Liver (tissue), 9 donors: ENCODE data around the gene ZMYND19. TPM values are rescaled to one million over a fixed set of nuclear protein-coding genes. Genes with fewer than 3 reads are reported as not detected.
A peak's percentile ranks its signal among the peaks of the same experiment; 100 is the strongest.

Experiments used
- DNase-seq: peaks from one replicate; pipeline ENCODE4 v3.0.0-alpha.2; 2017; ENCODE audit warnings: low spot score
- H3K27ac ChIP-seq, 2 donors: one replicate each; pipeline ENCODE4 v1.7.0; 2013; ENCODE audit warnings: inconsistent platforms in 2 of 2, low read length in 2 of 2, control low read depth in 1 of 2, low read depth in 1 of 2, mild to moderate bottlenecking in 1 of 2
- H3K27me3 ChIP-seq, 4 donors: one replicate each; pipeline versions ENCODE4 v1.6.1 to v1.7.0; 2013; ENCODE audit warnings: low read length in 3 of 4, inconsistent platforms in 1 of 4, mild to moderate bottlenecking in 1 of 4, moderate library complexity in 1 of 4; ENCODE audit not compliant: control insufficient read depth in 4 of 4, insufficient read depth in 4 of 4
- H3K36me3 ChIP-seq, 4 donors: one replicate each; pipeline versions ENCODE4 v1.6.1 to v1.7.0; 2013; ENCODE audit warnings: low read length in 3 of 4, mild to moderate bottlenecking in 3 of 4, low read depth in 1 of 4, moderate library complexity in 1 of 4; ENCODE audit not compliant: control insufficient read depth in 4 of 4, insufficient read depth in 3 of 4
- H3K4me1 ChIP-seq, 4 donors: one replicate each; pipeline versions ENCODE4 v1.6.1 to v1.7.0; 2013; ENCODE audit warnings: low read length in 3 of 4, mild to moderate bottlenecking in 3 of 4, moderate library complexity in 1 of 4; ENCODE audit not compliant: control insufficient read depth in 4 of 4, insufficient read depth in 4 of 4
- H3K4me3 ChIP-seq, 3 donors: one replicate each; pipeline versions ENCODE4 v1.6.1 to v1.7.0; 2013; ENCODE audit warnings: low read length in 3 of 3, control low read depth in 1 of 3, low read depth in 1 of 3, mild to moderate bottlenecking in 1 of 3
- H3K9ac ChIP-seq, 2 donors: one replicate each; pipeline ENCODE4 v1.7.0; 2013; ENCODE audit warnings: low read length in 2 of 2, mild to moderate bottlenecking in 2 of 2, moderate library complexity in 2 of 2, control low read depth in 1 of 2, low read depth in 1 of 2
- H3K9me3 ChIP-seq, 4 donors: one replicate each; pipeline versions ENCODE4 v1.6.1 to v1.7.0; 2013; ENCODE audit warnings: low read length in 3 of 4; ENCODE audit not compliant: control insufficient read depth in 4 of 4
- EGR1 ChIP-seq, 2 donors: IDR thresholded peaks; 2 replicates each; pipeline ENCODE4 v1.6.1; 2016 to 2018; ENCODE audit warnings: antibody characterized with exemption in 2 of 2, low read depth in 2 of 2
- FOXA1 ChIP-seq: IDR thresholded peaks from 2 replicates; pipeline ENCODE4 v1.6.1; 2016; ENCODE audit warnings: antibody characterized with exemption
- GABPA ChIP-seq, 2 donors: IDR thresholded peaks in 1 of 2; conservative IDR thresholded peaks in 1 of 2; 2 replicates each; pipeline ENCODE4 v1.6.1; 2016; ENCODE audit warnings: antibody characterized with exemption in 2 of 2, mild to moderate bottlenecking in 1 of 2, moderate library complexity in 1 of 2
- HNF4A ChIP-seq, 2 donors: conservative IDR thresholded peaks; 2 replicates each; pipeline ENCODE4 v1.6.1; 2016; ENCODE audit warnings: antibody characterized with exemption in 2 of 2, mild to moderate bottlenecking in 2 of 2
- JUND ChIP-seq, 2 donors: IDR thresholded peaks; 2 replicates each; pipeline ENCODE4 v1.6.1; 2016; ENCODE audit warnings: antibody characterized with exemption in 2 of 2
- NR2F2 ChIP-seq: IDR thresholded peaks from 2 replicates; pipeline ENCODE4 v1.6.1; 2016; ENCODE audit warnings: antibody characterized with exemption
- RXRA ChIP-seq, 2 donors: IDR thresholded peaks; 2 replicates each; pipeline ENCODE4 v1.6.1; 2017 to 2018; ENCODE audit warnings: antibody characterized with exemption in 2 of 2, mild to moderate bottlenecking in 1 of 2
- SP1 ChIP-seq: IDR thresholded peaks from 2 replicates; pipeline ENCODE4 v1.6.1; 2018; ENCODE audit warnings: antibody characterized with exemption, mild to moderate bottlenecking
- TAF1 ChIP-seq: conservative IDR thresholded peaks from 2 replicates; pipeline ENCODE4 v1.6.1; 2016; ENCODE audit warnings: antibody characterized with exemption, mild to moderate bottlenecking
- YY1 ChIP-seq: IDR thresholded peaks from 2 replicates; pipeline ENCODE4 v1.6.1; 2016; ENCODE audit warnings: antibody characterized with exemption, mild to moderate bottlenecking
- WGBS: extraction: QIAGEN DNeasy Blood & Tissue Kit; methylation state at CpG from one replicate; pipeline ENCODE4 v1.1.7; 2013; 5-methylcytosine and 5-hydroxymethylcytosine counted together
- polyA plus RNA-seq, 2 donors: library from polyadenylated mRNA; stranded (reverse) in 1 of 2; unstranded in 1 of 2; fragments of 200-250 nt in 1 of 2; fragments of >200 nt in 1 of 2; fragmentation: Nextera tagmentation in 1 of 2; extraction: Ambion mirVana in 1 of 2; gene quantifications; one replicate each; pipeline versions ENCODE4 v1.2.1 to v1.2.3, GENCODE V29; 2013 to 2015
- total RNA-seq, 2 donors: library from RNA; depleted of rRNA; stranded (reverse); fragments of >200 nt; gene quantifications; one replicate each; pipeline ENCODE4 v1.2.3, GENCODE V29; 2014
- TF ChIP-seq, protein P1 (sequence below): IDR thresholded peaks from 2 replicates; pipeline ENCODE4 v1.6.1; 2016; ENCODE audit warnings: antibody characterized with exemption
- TF ChIP-seq, protein P2 (sequence below): IDR thresholded peaks from 2 replicates; pipeline ENCODE4 v1.6.1; 2016; ENCODE audit warnings: antibody characterized with exemption, mild to moderate bottlenecking
- TF ChIP-seq, protein P3 (sequence below): IDR thresholded peaks from 2 replicates; pipeline ENCODE4 v1.6.1; 2016; ENCODE audit warnings: antibody characterized with exemption
- TF ChIP-seq, protein P4 (sequence below): IDR thresholded peaks from 2 replicates; pipeline ENCODE4 v1.6.1; 2016; ENCODE audit warnings: antibody characterized with exemption
- TF ChIP-seq, protein P5 (sequence below): fragments of 150-350 bp; IDR thresholded peaks from 2 replicates; pipeline ENCODE4 v1.5.1; 2017; ENCODE audit warnings: improper control_type of control experiment, low read depth, low read length; ENCODE audit not compliant: missing input control
- donor health status: healthy.
- donor health status: healthy.
- donor health status: healthy.
- donor health status: healthy.
- donor health status: healthy.

The ZMYND19 gene
- total and polyA plus RNA-seq, 4 donors, result 2.4 to 7.1 (median 7.0) TPM

DNA sequence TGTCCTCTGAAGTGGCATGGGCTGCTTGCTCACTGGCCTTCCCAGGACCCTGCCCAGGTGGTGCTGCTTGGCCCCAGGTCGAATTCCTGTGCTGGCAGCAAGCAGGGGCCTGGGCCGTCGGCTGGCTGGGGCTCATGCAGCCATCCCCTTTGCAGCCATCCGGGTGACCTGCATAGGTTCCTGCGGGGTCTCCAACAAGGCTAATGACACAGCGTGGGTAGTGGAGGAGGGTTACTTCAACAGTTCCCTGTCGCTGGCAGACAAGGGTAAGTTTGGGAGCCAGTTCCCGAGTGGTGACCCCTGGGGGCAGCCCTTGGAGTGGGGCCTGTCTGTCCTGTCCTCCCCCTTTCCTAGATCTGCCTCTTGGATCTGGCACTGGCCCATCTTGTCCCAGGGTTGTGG lies 22.4 kb upstream of the ZMYND19 start:
- TF ChIP-seq NR2F2, result no peak
- TF ChIP-seq GABPA (IDR thresholded peaks at IDR 0.05 in 1 of 2, conservative IDR thresholded peaks at IDR 0.05 in 1 of 2), result no peak
- TF ChIP-seq TAF1, result no peak
- no peak overlapping the region for H3K4me3 ChIP-seq
- 78% methylated on average over 8 of the region's 8 CpGs for WGBS
- no peaks in the 10 kb centered on the region for H3K27me3 ChIP-seq
- H3K4me1 ChIP-seq, result peaks cover 9 to 49% (median 30%) of the 10 kb centered on the region in 4 donors
- H3K36me3 ChIP-seq, result peaks cover 0 to 14% (median 11%) of the 10 kb centered on the region in 4 donors
- H3K9me3 ChIP-seq, result no peaks in the 10 kb centered on the region
- H3K27ac ChIP-seq, result no peak overlapping the region
- no peak for DNase-seq
- H3K9ac ChIP-seq, result no peak overlapping the region

DNA sequence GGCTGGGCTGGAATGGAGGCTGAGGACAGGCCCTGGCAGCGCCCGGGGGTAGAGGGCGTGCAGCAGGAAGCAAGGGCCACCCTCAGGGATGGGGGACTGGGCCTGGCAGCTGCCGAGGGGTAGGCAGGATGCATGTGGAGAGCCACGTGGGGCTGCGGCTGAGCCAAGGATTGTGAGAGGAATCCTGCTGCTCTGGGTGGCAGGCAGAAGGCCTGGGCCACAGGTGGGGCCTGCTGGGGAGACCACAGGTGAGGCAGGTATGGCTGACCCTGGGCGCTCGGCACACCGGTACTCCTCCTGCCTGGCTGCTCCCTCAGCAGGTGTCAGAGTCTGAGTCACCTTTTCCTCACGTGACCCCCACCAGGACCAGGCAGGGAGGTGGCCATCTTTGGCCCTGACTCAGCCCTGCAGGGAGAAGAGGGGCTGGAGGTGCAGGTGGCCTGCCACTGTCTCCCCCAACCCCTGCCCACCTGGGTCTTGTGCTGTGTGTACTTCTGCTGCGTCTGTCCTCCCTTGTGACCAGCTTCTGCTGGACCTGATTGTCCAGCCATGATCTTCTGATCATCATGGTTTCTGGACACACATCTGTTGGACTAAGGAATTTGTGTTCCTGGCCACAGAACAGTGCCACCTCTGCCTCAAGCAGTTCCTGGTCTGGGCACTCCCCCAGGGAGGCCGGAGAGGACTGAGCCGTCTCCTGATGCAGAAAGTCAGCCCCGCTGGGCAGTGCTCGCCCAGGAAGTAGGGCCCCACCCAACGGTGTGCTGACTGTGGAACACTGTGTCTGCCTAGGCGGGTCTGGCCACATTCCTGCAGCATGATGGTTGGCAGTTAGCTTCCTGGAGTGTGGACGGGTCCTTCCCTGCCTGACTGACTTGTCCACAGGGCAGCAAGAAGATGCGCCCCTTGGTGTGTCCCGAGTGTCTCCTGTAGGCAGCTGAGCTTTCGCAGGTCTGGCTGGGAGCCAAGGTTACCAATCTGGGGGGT lies 21.6 kb upstream of the ZMYND19 start:
- Histone ChIP-seq H3K9ac (no peak overlapping the region), H3K4me3 (no peak overlapping the region), H3K27me3 (no peaks in the 10 kb centered on the region), H3K27ac (no peak overlapping the region), H3K36me3 (peaks cover 0 to 14% (median 11%) of the 10 kb centered on the region in 4 donors), H3K4me1 (peaks cover 5 to 51% (median 34%) of the 10 kb centered on the region in 4 donors), H3K9me3 (no peaks in the 10 kb centered on the region)
- TF ChIP-seq, protein P1, sequence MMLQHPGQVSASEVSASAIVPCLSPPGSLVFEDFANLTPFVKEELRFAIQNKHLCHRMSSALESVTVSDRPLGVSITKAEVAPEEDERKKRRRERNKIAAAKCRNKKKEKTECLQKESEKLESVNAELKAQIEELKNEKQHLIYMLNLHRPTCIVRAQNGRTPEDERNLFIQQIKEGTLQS, result no peak
- peak; percentile 34 for TF ChIP-seq SP1
- 65% methylated on average over 21 of the region's 21 CpGs for WGBS
- DNase-seq, result no peak

DNA sequence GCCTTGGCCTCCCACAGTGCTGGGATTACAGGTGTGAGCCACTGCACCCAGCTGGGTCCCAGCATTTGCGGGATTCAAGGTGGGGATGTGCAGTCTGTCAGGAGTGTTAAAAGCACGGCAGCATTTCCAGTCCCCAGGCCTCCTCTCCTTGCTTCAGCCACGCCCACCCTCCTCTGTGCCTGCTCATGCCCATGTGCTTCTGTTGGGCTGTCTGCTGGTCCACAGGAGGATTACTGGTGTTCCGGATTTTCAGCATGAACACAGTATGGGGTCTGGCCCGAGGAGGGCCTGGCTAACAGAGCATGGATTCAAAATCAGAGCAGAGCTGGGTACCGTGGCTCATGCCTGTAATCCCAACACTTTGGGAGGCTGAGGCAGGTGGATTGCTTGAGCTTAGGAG lies 20.6 kb upstream of the ZMYND19 start:
- Histone ChIP-seq H3K9me3 (no peaks in the 10 kb centered on the region), H3K27me3 (no peaks in the 10 kb centered on the region), H3K36me3 (peaks cover 0 to 14% (median 9%) of the 10 kb centered on the region in 4 donors), H3K4me1 (peaks cover 12 to 55% (median 38%) of the 10 kb centered on the region in 4 donors), H3K27ac (no peak overlapping the region), H3K4me3 (no peak overlapping the region), H3K9ac (no peak overlapping the region)
- WGBS, result 90% methylated on average over 6 of the region's 6 CpGs
- DNase-seq, result no peak
- TF ChIP-seq RXRA (IDR thresholded peaks at IDR 0.05) (no peak), HNF4A (conservative IDR thresholded peaks at IDR 0.05) (no peak), EGR1 (IDR thresholded peaks at IDR 0.05; ENCODE audit: low read depth in 2 of 2) (no peak), JUND (IDR thresholded peaks at IDR 0.05) (no peak), FOXA1 (no peak), YY1 (no peak), TAF1 (no peak), NR2F2 (no peak)
- TF ChIP-seq, protein P2, sequence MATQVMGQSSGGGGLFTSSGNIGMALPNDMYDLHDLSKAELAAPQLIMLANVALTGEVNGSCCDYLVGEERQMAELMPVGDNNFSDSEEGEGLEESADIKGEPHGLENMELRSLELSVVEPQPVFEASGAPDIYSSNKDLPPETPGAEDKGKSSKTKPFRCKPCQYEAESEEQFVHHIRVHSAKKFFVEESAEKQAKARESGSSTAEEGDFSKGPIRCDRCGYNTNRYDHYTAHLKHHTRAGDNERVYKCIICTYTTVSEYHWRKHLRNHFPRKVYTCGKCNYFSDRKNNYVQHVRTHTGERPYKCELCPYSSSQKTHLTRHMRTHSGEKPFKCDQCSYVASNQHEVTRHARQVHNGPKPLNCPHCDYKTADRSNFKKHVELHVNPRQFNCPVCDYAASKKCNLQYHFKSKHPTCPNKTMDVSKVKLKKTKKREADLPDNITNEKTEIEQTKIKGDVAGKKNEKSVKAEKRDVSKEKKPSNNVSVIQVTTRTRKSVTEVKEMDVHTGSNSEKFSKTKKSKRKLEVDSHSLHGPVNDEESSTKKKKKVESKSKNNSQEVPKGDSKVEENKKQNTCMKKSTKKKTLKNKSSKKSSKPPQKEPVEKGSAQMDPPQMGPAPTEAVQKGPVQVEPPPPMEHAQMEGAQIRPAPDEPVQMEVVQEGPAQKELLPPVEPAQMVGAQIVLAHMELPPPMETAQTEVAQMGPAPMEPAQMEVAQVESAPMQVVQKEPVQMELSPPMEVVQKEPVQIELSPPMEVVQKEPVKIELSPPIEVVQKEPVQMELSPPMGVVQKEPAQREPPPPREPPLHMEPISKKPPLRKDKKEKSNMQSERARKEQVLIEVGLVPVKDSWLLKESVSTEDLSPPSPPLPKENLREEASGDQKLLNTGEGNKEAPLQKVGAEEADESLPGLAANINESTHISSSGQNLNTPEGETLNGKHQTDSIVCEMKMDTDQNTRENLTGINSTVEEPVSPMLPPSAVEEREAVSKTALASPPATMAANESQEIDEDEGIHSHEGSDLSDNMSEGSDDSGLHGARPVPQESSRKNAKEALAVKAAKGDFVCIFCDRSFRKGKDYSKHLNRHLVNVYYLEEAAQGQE, result no peak
- TF ChIP-seq, protein P1, result no peak
- TF ChIP-seq, protein P3, sequence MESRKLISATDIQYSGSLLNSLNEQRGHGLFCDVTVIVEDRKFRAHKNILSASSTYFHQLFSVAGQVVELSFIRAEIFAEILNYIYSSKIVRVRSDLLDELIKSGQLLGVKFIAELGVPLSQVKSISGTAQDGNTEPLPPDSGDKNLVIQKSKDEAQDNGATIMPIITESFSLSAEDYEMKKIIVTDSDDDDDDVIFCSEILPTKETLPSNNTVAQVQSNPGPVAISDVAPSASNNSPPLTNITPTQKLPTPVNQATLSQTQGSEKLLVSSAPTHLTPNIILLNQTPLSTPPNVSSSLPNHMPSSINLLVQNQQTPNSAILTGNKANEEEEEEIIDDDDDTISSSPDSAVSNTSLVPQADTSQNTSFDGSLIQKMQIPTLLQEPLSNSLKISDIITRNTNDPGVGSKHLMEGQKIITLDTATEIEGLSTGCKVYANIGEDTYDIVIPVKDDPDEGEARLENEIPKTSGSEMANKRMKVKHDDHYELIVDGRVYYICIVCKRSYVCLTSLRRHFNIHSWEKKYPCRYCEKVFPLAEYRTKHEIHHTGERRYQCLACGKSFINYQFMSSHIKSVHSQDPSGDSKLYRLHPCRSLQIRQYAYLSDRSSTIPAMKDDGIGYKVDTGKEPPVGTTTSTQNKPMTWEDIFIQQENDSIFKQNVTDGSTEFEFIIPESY, result no peak
- TF ChIP-seq, protein P4, sequence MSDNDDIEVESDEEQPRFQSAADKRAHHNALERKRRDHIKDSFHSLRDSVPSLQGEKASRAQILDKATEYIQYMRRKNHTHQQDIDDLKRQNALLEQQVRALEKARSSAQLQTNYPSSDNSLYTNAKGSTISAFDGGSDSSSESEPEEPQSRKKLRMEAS, result no peak
- TF ChIP-seq, protein P5, sequence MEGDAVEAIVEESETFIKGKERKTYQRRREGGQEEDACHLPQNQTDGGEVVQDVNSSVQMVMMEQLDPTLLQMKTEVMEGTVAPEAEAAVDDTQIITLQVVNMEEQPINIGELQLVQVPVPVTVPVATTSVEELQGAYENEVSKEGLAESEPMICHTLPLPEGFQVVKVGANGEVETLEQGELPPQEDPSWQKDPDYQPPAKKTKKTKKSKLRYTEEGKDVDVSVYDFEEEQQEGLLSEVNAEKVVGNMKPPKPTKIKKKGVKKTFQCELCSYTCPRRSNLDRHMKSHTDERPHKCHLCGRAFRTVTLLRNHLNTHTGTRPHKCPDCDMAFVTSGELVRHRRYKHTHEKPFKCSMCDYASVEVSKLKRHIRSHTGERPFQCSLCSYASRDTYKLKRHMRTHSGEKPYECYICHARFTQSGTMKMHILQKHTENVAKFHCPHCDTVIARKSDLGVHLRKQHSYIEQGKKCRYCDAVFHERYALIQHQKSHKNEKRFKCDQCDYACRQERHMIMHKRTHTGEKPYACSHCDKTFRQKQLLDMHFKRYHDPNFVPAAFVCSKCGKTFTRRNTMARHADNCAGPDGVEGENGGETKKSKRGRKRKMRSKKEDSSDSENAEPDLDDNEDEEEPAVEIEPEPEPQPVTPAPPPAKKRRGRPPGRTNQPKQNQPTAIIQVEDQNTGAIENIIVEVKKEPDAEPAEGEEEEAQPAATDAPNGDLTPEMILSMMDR, result no peak
